Measurements from ENCODE around the gene QARS1.

Gene QARS1

GRCh38 chr3:49104427-49105291 is at the start of gene QARS1:
Gene QARS1, minus strand, starts transcription at chr3:49104757. Its CDS starts 24 bp downstream, at chr3:49104733.
- peak; percentile 72 to 79 for DNase-seq (ENCODE audit: low read depth in 2 of 2, low spot score in 1 of 2)

- no peak for DNase-seq (ENCODE audit: low read depth in 2 of 2, low spot score in 1 of 2)
Measured at GRCh38 chr3:49153349-49153912, 48.9 kb upstream of the QARS1 start.

GRCh38 chr3:49151610-49152009 is 47.1 kb upstream of the QARS1 start:
- no peak for DNase-seq (ENCODE audit: low read depth in 2 of 2, low spot score in 1 of 2)

GRCh38 chr3:49148159-49148558 is 43.6 kb upstream of the QARS1 start:
- no peak for DNase-seq (ENCODE audit: low read depth in 2 of 2, low spot score in 1 of 2)

- no peak for DNase-seq (ENCODE audit: low read depth in 2 of 2, low spot score in 1 of 2)
Measured at GRCh38 chr3:49140080-49140479, 35.5 kb upstream of the QARS1 start.

GRCh38 chr3:49135499-49135898 is 30.9 kb upstream of the QARS1 start:
- no peak for DNase-seq (ENCODE audit: low read depth in 2 of 2, low spot score in 1 of 2)

GRCh38 chr3:49134471-49135265 is 30.1 kb upstream of the QARS1 start:
- DNase-seq (ENCODE audit: low read depth in 2 of 2, low spot score in 1 of 2) = no peak

GRCh38 chr3:49133226-49133951 is 28.8 kb upstream of the QARS1 start:
- no peak for DNase-seq (ENCODE audit: low read depth in 2 of 2, low spot score in 1 of 2)

- no peak for DNase-seq (ENCODE audit: low read depth in 2 of 2, low spot score in 1 of 2)
Measured at GRCh38 chr3:49132437-49133225, 28.1 kb upstream of the QARS1 start, which contains the start of gene LAMB2. Gene LAMB2, minus strand, starts transcription at chr3:49133050. Its CDS starts 183 bp downstream, at chr3:49132867.

- no peak for DNase-seq (ENCODE audit: low read depth in 2 of 2, low spot score in 1 of 2)
Measured at GRCh38 chr3:49132073-49132436, 27.5 kb upstream of the QARS1 start.

GRCh38 chr3:49131576-49131975 is 27.0 kb upstream of the QARS1 start:
- no peak for DNase-seq (ENCODE audit: low read depth in 2 of 2, low spot score in 1 of 2)

GRCh38 chr3:49131040-49131439 is 26.5 kb upstream of the QARS1 start:
- no peak for DNase-seq (ENCODE audit: low read depth in 2 of 2, low spot score in 1 of 2)

- DNase-seq (ENCODE audit: low read depth in 2 of 2, low spot score in 1 of 2) = no peak
Measured at GRCh38 chr3:49124991-49125670, 20.6 kb upstream of the QARS1 start.

GRCh38 chr3:49124203-49124602 is 19.6 kb upstream of the QARS1 start:
- no peak for DNase-seq (ENCODE audit: low read depth in 2 of 2, low spot score in 1 of 2)

- DNase-seq (ENCODE audit: low read depth in 2 of 2, low spot score in 1 of 2) = no peak
Measured at GRCh38 chr3:49123687-49124086, 19.1 kb upstream of the QARS1 start.

- DNase-seq (ENCODE audit: low read depth in 2 of 2, low spot score in 1 of 2) = no peak
Measured at GRCh38 chr3:49122886-49123545, 18.5 kb upstream of the QARS1 start.

GRCh38 chr3:49122451-49122850 is 17.9 kb upstream of the QARS1 start:
- no peak for DNase-seq (ENCODE audit: low read depth in 2 of 2, low spot score in 1 of 2)

- DNase-seq (ENCODE audit: low read depth in 2 of 2, low spot score in 1 of 2) = no peak
Measured at GRCh38 chr3:49122022-49122421, 17.5 kb upstream of the QARS1 start.

GRCh38 chr3:49121132-49121736 is 16.7 kb upstream of the QARS1 start:
- no peak for DNase-seq (ENCODE audit: low read depth in 2 of 2, low spot score in 1 of 2)
